GM19239 (cell line): ENCODE data around the gene PCGF3.
"Not testable (repeated sequence)": the region's sequence is repeated elsewhere in the genome, so short reads cannot be mapped to it uniquely, and the experiment has no call there.

Source experiments
- DNase-seq: peaks from one replicate; pipeline ENCODE4 v3.0.0; 2011; ENCODE audit warnings: low spot score; ENCODE audit not compliant: insufficient read length
- FAIRE-seq: peaks from 2 replicates; lab custom pipeline; 2011; peaks lifted over from hg19 to GRCh38; lab: Jason Lieb, UNC

Gene PCGF3

GRCh38 chr4:699816-700580 lies 5.6 kb upstream of the PCGF3 start:
- DNase-seq = no peak
- FAIRE-seq = no peak

- FAIRE-seq = no peak
- DNase-seq = no peak
Observed at GRCh38 chr4:700587-701264, 4.9 kb upstream of the PCGF3 start.

DNA sequence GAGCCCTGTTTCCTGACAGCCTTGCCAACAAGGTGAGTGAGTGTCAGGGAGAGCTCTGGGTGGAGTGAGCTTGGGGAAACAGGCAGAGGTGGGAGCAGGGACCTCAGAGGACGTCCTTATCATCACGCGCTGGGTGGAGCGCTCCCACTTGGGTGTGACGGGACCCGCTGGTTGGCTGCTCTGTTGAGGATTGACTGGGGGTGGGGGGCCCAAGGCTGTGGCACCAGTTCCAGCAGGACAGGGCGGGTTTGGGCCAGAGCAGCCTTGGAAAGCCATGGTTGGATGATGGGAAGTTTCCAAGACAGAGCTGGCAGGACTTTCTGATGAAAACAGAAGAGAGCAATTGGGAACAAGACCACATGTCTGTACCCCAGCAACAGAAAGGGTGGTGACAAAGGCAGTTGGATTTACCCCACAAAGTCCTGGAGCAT lies 3.0 kb upstream of the PCGF3 start:
- FAIRE-seq = no peak

GRCh38 chr4:703336-704197 lies 2.1 kb upstream of the PCGF3 start:
- FAIRE-seq = no peak

More for the DNA sequence above, 3.0 kb upstream of the PCGF3 start:
- DNase-seq = no peak

GRCh38 chr4:704198-704891 lies 1.3 kb upstream of the PCGF3 start:
- FAIRE-seq = no peak
- DNase-seq = no peak

More at GRCh38 chr4:703336-704197, 2.1 kb upstream of the PCGF3 start:
- DNase-seq = no peak

- FAIRE-seq = no peak
- no peak for DNase-seq
Observed at GRCh38 chr4:704971-705277, 708 bp upstream of the PCGF3 start.

- peak; percentile 60 for FAIRE-seq
- DNase-seq = not testable (repeated sequence)
Observed at GRCh38 chr4:706083-706633, 526 bp downstream of the PCGF3 start.

GRCh38 chr4:706834-707598 lies 1.4 kb downstream of the PCGF3 start:
- DNase-seq = no peak
- no peak for FAIRE-seq

DNA sequence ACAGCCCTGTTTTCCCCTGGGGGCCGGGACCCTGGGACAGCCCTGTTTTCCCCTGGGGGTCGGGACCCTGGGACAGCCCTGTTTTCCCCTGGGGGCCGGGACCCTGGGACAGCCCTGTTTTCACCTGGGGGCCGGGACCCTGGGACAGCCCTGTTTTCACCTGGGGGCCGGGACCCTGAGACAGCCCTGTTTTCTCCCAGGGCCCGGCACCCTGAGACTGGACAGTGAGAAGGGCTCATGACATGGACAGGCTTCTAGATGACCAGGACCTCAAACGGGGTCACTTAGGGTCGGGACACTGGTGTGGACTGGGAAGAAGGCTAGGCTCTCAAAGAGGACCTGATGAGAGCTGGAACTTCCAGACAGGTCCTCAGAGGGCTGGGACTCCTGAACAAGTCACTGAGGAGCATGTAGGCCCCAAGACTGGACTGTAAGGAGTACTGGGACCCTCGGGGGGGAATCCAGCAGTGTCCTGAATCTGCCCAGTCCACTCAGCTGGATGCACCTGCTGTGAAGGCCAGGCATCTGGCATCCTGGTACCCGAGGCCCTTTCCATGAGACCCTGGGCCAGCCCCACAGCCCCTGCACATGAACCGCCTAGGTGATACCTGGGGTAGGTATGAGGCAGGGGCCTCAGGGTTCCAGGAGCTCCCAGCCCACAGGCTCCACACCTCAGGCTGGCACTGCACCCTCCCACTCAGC lies 2.4 kb downstream of the PCGF3 start:
- no peak for DNase-seq
- no peak for FAIRE-seq

GRCh38 chr4:708631-708933 lies 3.0 kb downstream of the PCGF3 start:
- DNase-seq (no peak), FAIRE-seq (no peak)

- FAIRE-seq = no peak
- DNase-seq = no peak
Observed at GRCh38 chr4:709348-709747, 3.7 kb downstream of the PCGF3 start.

- FAIRE-seq (no peak), DNase-seq (no peak)
Observed at GRCh38 chr4:710116-710515, 4.5 kb downstream of the PCGF3 start.

GRCh38 chr4:710916-711315 lies 5.3 kb downstream of the PCGF3 start:
- DNase-seq = no peak
- FAIRE-seq = no peak

DNA sequence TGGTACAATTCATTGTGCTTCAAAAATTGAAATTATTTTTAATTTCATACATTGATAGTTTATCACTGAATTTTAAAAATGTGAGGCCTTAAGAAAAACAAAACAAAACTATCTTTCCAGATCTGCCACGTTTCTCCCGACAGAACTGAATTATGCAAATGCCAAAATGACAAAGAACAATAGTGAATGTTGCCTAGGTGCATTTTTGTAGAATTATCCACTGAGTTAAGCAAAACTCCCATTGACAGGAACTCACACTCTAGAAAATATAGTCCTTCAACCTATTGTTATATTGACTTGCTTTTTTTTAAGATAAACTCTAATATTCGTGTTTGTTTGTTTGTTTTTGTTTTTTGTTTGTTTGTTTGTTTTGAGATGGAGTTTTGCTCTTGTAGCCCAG lies 6.5 kb downstream of the PCGF3 start:
- FAIRE-seq = no peak
- no peak for DNase-seq

DNA sequence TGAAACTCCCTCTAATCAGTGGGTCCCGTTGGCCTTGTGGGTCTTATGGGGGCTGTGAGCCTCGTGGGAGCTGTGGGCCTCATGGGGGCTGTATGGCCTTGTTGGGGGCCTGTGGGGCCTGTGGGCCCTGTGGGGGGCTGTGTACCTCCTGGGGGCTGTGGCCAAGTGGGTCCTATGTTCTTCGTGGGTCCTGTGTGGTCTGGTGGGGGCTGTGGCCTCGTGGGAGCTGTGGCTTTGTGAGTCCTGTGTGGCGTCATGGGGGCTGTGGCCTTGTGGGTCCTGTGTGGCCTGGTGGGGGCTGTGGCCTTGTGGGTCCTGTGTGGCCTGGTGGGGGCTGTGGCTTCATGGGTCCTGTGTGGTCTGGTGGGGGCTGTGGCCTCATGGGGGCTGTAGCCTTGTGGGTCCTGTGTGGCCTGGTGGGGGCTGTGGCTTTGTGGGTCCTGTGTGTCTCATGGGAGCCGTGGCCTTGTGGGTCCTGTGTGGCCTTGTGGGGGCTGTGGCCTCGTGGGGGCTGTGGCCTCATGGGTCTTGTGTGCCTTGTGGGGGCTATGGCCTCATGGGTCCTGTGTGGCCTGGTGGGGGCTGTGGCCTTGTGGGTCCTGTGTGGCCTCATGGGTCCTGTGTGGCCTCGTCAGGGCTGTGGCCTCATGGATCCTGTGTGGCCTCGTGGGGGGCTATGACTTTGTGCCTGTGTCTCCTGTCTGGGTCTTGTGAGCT lies 7.4 kb downstream of the PCGF3 start:
- DNase-seq (no peak), FAIRE-seq (no peak)

GRCh38 chr4:714087-714486 lies 8.5 kb downstream of the PCGF3 start:
- no peak for DNase-seq
- no peak for FAIRE-seq

- FAIRE-seq = no peak
Observed at GRCh38 chr4:717601-718320, 12.1 kb downstream of the PCGF3 start.

GRCh38 chr4:718460-718859 lies 12.8 kb downstream of the PCGF3 start:
- FAIRE-seq = no peak
- no peak for DNase-seq

More at GRCh38 chr4:717601-718320, 12.1 kb downstream of the PCGF3 start:
- DNase-seq = no peak
